ENCODE data around the gene KLHL42. TPM values are rescaled to one million over a fixed set of nuclear protein-coding genes. Genes with fewer than 3 reads are reported as not detected.
A peak's percentile ranks its signal among the peaks of the same experiment; 100 is the strongest.

KLHL42 gene
- total and polyA plus RNA-seq, 10 of the 15 experiments (the other 5 are each of a cell fraction or from before 2014, with no cell fraction given) = 2.1 to 18.2 (median 13.1) TPM

DNA sequence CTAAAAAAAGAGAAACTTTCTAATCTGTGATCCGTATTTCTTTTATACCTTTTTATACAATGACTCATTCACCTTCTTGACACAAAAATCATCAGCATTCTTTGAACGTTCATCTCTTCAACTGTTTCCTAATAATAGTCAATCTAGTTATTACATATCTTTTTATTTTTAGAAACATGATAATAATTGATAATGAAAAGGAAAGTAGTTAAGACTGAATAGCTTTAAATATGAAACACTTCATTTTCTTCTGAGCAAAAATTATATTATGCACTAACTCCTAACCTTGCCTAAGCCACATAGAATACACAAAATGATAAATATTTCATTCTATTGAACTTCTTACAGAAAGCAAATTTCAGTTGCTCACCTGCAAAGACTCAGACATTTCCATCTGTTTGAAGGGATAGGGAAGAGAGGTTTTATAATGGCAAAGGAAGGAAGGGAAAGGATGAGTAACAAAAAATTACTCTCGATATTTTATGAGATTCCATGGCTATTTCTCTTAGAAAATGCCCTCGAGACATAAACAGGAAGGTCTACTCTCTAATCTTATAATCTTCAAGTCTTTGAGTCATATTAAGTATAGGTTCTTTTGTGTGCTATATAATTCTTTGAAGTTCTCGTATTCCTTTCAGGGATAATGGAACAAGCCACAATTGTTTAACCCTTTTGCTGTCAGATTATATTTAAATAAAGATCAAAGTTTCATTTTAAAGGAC, 7.5 kb upstream of the KLHL42 start:
- no peak overlapping the region for H3K4me2 ChIP-seq (ENCODE audit: control insufficient read depth, insufficient read depth)

DNA sequence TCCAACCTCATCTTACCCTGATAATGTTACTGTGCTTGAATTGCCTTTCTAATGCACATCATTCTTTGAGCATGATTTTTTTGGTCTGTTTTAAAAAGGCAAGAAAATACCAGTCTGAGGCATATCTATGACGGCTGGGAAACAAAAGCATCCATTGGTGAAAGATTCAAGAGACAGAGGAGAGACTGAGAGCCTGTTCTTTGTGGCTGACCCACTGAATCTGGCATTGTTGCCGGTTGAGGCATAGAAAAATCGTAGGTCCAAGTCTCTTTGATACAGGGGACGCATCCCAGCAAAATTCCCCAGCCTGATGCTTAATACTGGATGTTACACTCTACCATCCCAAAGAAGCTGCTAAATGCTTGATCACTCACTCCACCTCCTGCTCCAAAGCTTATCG, 2.9 kb upstream of the KLHL42 start:
- no TSS peak for BruUV-seq (replicated peaks)
- ChIA-PET POLR2A (no interaction called here), CTCF (interaction anchor here (0.6 kb wide), 1 partner anchor 11 kb away, joined by 3 read pairs; no protein-coding TSS in a partner anchor), RAD21 (ENCODE audit: unreplicated experiment) (no interaction called here), SMC1A (ENCODE audit: uncharacterized antibody, unreplicated experiment) (no interaction called here)
- Histone ChIP-seq H3K27ac (ENCODE audit: control insufficient read depth, insufficient read depth) (no peak overlapping the region), H2AFZ (ENCODE audit: control insufficient read depth, low read depth, low read length) (no peak overlapping the region), H3K4me3 (no peak overlapping the region), H3K9ac (ENCODE audit: control insufficient read depth, insufficient read depth, low read length) (no peak overlapping the region), H3K4me2 (ENCODE audit: control insufficient read depth, insufficient read depth) (no peak overlapping the region), H3K79me2 (ENCODE audit: control insufficient read depth, insufficient read depth, low read length) (peaks cover 19% of the 10 kb centered on the region), H3K36me3 (ENCODE audit: control insufficient read depth in 2 of 2, insufficient read depth in 2 of 2, low read length in 1 of 2) (no peaks in the 10 kb centered on the region; a peak in 1 of 4 replicates), H3K4me1 (ENCODE audit: control insufficient read depth, insufficient read depth, low read length) (peaks cover 7% of the 10 kb centered on the region), H4K20me1 (ENCODE audit: control insufficient read depth, insufficient read depth) (no peaks in the 10 kb centered on the region), H3K27me3 (replicated peaks in 1 of 2; ENCODE audit: control insufficient read depth in 2 of 2, insufficient read depth in 2 of 2, low read length in 1 of 2) (no peaks in the 10 kb centered on the region), H3K9me3 (replicated peaks; ENCODE audit: control insufficient read depth, insufficient read depth, low read length) (no peaks in the 10 kb centered on the region)
- no peak for TF ChIP-seq CBFB (IDR thresholded peaks at IDR 0.05; ENCODE audit: low read depth)
- TF ChIP-seq RCOR1 (conservative IDR thresholded peaks at IDR 0.05; ENCODE audit: low read depth, low read length) = no peak
- TF ChIP-seq HCFC1 (IDR thresholded peaks at IDR 0.05; ENCODE audit: low read length) = no peak
- no peak for TF ChIP-seq MTA3 (IDR thresholded peaks at IDR 0.05; ENCODE audit: borderline replicate concordance, low read length)
- no peak for TF ChIP-seq WRNIP1 (IDR thresholded peaks at IDR 0.05; ENCODE audit: borderline replicate concordance, low read depth, low read length)
- no peak for TF ChIP-seq NFIC (IDR thresholded peaks at IDR 0.05; ENCODE audit: low read depth, low read length)
- TF ChIP-seq RFX5 (IDR thresholded peaks at IDR 0.05; ENCODE audit: low read depth, low read length) = no peak
- no peak for TF ChIP-seq FOS (IDR thresholded peaks at IDR 0.05; ENCODE audit: borderline replicate concordance, extremely low read depth, insufficient read length)
- TF ChIP-seq, protein P1, sequence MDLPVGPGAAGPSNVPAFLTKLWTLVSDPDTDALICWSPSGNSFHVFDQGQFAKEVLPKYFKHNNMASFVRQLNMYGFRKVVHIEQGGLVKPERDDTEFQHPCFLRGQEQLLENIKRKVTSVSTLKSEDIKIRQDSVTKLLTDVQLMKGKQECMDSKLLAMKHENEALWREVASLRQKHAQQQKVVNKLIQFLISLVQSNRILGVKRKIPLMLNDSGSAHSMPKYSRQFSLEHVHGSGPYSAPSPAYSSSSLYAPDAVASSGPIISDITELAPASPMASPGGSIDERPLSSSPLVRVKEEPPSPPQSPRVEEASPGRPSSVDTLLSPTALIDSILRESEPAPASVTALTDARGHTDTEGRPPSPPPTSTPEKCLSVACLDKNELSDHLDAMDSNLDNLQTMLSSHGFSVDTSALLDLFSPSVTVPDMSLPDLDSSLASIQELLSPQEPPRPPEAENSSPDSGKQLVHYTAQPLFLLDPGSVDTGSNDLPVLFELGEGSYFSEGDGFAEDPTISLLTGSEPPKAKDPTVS (IDR thresholded peaks at IDR 0.05; ENCODE audit: low read depth, low read length) = no peak
- TF ChIP-seq, protein P2, sequence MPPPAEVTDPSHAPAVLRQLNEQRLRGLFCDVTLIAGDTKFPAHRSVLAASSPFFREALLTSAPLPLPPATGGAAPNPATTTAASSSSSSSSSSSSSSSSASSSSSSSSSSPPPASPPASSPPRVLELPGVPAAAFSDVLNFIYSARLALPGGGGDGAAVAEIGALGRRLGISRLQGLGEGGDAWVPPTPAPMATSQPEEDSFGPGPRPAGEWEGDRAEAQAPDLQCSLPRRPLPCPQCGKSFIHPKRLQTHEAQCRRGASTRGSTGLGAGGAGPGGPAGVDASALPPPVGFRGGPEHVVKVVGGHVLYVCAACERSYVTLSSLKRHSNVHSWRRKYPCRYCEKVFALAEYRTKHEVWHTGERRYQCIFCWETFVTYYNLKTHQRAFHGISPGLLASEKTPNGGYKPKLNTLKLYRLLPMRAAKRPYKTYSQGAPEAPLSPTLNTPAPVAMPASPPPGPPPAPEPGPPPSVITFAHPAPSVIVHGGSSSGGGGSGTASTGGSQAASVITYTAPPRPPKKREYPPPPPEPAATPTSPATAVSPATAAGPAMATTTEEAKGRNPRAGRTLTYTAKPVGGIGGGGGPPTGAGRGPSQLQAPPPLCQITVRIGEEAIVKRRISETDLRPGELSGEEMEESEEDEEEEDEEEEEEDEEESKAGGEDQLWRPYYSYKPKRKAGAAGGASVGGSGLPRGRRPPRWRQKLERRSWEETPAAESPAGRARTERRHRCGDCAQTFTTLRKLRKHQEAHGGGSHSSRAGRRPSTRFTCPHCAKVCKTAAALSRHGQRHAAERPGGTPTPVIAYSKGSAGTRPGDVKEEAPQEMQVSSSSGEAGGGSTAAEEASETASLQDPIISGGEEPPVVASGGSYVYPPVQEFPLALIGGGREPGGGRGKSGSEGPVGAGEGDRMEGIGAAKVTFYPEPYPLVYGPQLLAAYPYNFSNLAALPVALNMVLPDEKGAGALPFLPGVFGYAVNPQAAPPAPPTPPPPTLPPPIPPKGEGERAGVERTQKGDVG (CRISPR knock-in tag; IDR thresholded peaks at IDR 0.05) = no peak
- TF ChIP-seq ZNF207 (IDR thresholded peaks at IDR 0.05; ENCODE audit: borderline replicate concordance) = no peak
- intact Hi-C loops (cut with micrococcal nuclease; ENCODE audit: unreplicated experiment) (no loop called here), in situ Hi-C loops (cut with MboI) (no loop called here)
- ATAC-seq = no peak
- FAIRE-seq = no peak
- 79% methylated on average over 5 of the region's 5 CpGs for WGBS (ENCODE audit: insufficient coverage, insufficient replicate concordance, low lambda C conversion rate, missing lambda C conversion rate)
- no peak for DNase-seq (ENCODE audit: low read depth, low spot score)

More for the DNA sequence above, 7.5 kb upstream of the KLHL42 start:
- Histone ChIP-seq H3K9ac (ENCODE audit: control insufficient read depth, insufficient read depth, low read length) (no peak overlapping the region), H2AFZ (ENCODE audit: control insufficient read depth, low read depth, low read length) (no peak overlapping the region), H3K27ac (ENCODE audit: control insufficient read depth, insufficient read depth) (no peak overlapping the region), H3K9me3 (replicated peaks; ENCODE audit: control insufficient read depth, insufficient read depth, low read length) (no peaks in the 10 kb centered on the region), H3K4me1 (ENCODE audit: control insufficient read depth, insufficient read depth, low read length) (peaks cover 9% of the 10 kb centered on the region; the same call in 1 of the 2 replicates), H3K4me3 (no peak overlapping the region), H3K27me3 (replicated peaks in 1 of 2; ENCODE audit: control insufficient read depth in 2 of 2, insufficient read depth in 2 of 2, low read length in 1 of 2) (no peaks in the 10 kb centered on the region), H3K36me3 (ENCODE audit: control insufficient read depth in 2 of 2, insufficient read depth in 2 of 2, low read length in 1 of 2) (no peaks in the 10 kb centered on the region), H3K79me2 (ENCODE audit: control insufficient read depth, insufficient read depth, low read length) (no peaks in the 10 kb centered on the region), H4K20me1 (ENCODE audit: control insufficient read depth, insufficient read depth) (no peaks in the 10 kb centered on the region)
- SMC1A ChIA-PET (ENCODE audit: uncharacterized antibody, unreplicated experiment) = interaction anchor here (0.7 to 0.9 kb wide), 2 partner anchors 22 to 52 kb away, joined by 3 read pairs; no protein-coding TSS in a partner anchor
- no TSS peak for BruUV-seq (replicated peaks)
- WGBS (ENCODE audit: insufficient coverage, insufficient replicate concordance, low lambda C conversion rate, missing lambda C conversion rate) = 51% methylated on average over 5 of the region's 5 CpGs
- POLR2A ChIA-PET = interaction anchor here (0.6 kb wide), 1 partner anchor 15 kb away, joined by 3 read pairs; no protein-coding TSS in a partner anchor
- RAD21 ChIA-PET (ENCODE audit: unreplicated experiment) = no interaction called here
- TF ChIP-seq RUNX3 (IDR thresholded peaks at IDR 0.05; ENCODE audit: low read length) (no peak), NFIC (IDR thresholded peaks at IDR 0.05; ENCODE audit: low read depth, low read length) (peak; percentile 20; the same call in 1 of the 2 replicates), SUZ12 (IDR thresholded peaks at IDR 0.05; ENCODE audit: unreplicated experiment) (no peak), JUNB (IDR thresholded peaks at IDR 0.05) (peak; percentile 31; the same call in 1 of the 2 replicates)
- ATAC-seq = peak; percentile 43
- FAIRE-seq = no peak
- in situ Hi-C loops (cut with MboI) = no loop called here
- CTCF ChIA-PET = interaction anchor here (0.7 to 2.1 kb wide), 2 partner anchors 49 to 167 kb away, joined by 4 to 6 read pairs; no protein-coding TSS in a partner anchor
- no peak for DNase-seq (ENCODE audit: low read depth, low spot score)
- intact Hi-C loops (cut with micrococcal nuclease; ENCODE audit: unreplicated experiment) = no loop called here
